Skin of body (tissue), 3 donors: ENCODE measurements around the gene COL5A2. TPM values are rescaled to one million over a fixed set of nuclear protein-coding genes. Genes with fewer than 3 reads are reported as not detected.
A peak's percentile ranks its signal among the peaks of the same experiment; 100 is the strongest.

ENCODE experiments used
- DNase-seq: peaks from one replicate; lab custom pipeline; 2025; lab: John Stamatoyannopoulos, UW
- small RNA-seq: library from RNA; depleted of rRNA; stranded (forward); fragments of <200 nt; gene quantifications from one replicate; pipeline ENCODE3, GENCODE V24; 2014; ENCODE audit warnings: low replicate concordance
- total RNA-seq: library from RNA; depleted of rRNA; stranded (reverse); fragments of >200 nt; gene quantifications from one replicate; pipeline ENCODE4 v1.2.3, GENCODE V29; 2014

COL5A2 gene
- total RNA-seq, 1 donor from 2014 or later: 620 TPM

- no peak for DNase-seq
These were observed 177.5 kb downstream of the COL5A2 start for GRCh38 chr2:189002079-189002478.

DNA sequence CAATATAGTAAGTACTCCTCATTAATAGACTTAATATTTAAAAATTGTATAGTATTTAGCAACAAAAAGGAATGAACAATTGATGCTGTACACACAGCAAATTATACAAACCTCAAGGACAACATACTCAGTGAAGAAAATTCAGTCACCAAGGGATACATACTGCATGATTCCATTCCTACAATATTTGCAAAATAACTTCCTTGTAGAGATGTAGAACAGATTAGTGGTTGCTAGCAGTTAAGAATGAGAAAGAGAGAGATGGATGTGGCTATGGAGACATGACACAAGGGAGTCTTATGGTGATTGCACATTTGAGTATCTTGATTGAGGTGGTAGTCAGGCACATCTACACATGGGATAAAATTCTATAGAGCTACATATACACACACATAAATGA, 179.3 kb downstream of the COL5A2 start:
- no peak for DNase-seq

DNA sequence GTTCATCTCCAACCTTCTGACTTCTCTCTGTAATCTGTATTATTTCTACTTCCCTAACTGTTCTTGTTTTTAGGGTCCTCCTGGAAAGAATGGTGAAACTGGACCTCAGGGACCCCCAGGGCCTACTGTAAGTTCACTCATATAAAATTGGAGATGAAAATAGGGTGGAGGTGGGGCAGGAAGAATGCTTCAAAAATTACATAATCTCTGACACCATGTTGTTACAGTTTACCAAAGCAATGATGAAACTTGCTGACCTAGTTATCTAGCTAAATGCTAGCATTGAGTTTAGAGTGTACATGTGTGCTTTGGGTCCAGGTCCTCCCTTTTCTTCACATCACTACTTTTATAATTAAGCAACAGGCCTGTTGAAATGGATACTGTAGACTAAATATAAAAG, 182.3 kb downstream of the COL5A2 start:
- DNase-seq: no peak

- no peak for DNase-seq
These were observed 186.3 kb downstream of the COL5A2 start for GRCh38 chr2:188993247-188993646.

GRCh38 chr2:188986839-188987238, 192.7 kb downstream of the COL5A2 start:
- no peak for DNase-seq

DNA sequence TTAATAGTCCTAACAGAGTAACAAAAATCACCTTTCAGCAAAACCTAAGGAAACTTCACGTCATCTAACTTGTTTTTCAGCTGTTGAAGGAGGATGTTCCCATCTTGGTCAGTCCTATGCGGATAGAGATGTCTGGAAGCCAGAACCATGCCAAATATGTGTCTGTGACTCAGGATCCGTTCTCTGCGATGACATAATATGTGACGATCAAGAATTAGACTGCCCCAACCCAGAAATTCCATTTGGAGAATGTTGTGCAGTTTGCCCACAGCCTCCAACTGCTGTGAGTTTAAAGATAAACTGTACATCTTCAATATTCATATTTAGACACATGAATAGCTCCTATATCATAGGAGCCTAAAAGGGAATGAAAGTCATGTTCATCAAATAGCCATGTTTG, 194.9 kb downstream of the COL5A2 start:
- DNase-seq: peak; percentile 88

GRCh38 chr2:188984065-188984491, 195.5 kb downstream of the COL5A2 start:
- peak; percentile 81 for DNase-seq

GRCh38 chr2:188983427-188984064, 196.0 kb downstream of the COL5A2 start:
- DNase-seq: peak; percentile 81

Small RNAs within 50 kb of the gene (small RNA-seq; reads per million reads assigned to genes)
- 1.5 reads per million, percentile 83 among the genes with 10 or more reads in this experiment for gene MIR3129

Other genes with a start within 250 kb of the COL5A2 start
- gene COL3A1, start 205.4 kb downstream of the COL5A2 start, total RNA-seq: 14,030 TPM